OCI-LY3 (cell line): ENCODE data around the gene NWD2.
"Not testable (repeated sequence)": the region's sequence is repeated elsewhere in the genome, so short reads cannot be mapped to it uniquely, and the experiment has no call there.

Experiments
- H2AFZ ChIP-seq: fragments of 200-600, 300-600 bp; shearing (Covaris generic); 2 replicates; pipeline ENCODE4 v1.6.0; 2014; ENCODE audit warnings: antibody characterized with exemption, low read depth, low read length
- H3K27ac ChIP-seq: fragments of 200-600, 300-600 bp; sonication (generic); 2 replicates; pipeline ENCODE4 v1.5.1; 2014; ENCODE audit warnings: mild to moderate bottlenecking, low read length, moderate library complexity, mixed read lengths
- H3K27me3 ChIP-seq: fragments of 200-600, 300-600 bp; sonication (generic); 2 replicates; pipeline ENCODE4 v1.6.1; 2014; ENCODE audit warnings: low read depth, low read length, mixed read lengths
- H3K36me3 ChIP-seq: fragments of 200-600, 300-600 bp; sonication (generic); replicated peaks from 2 replicates; pipeline ENCODE3; 2014; ENCODE audit warnings: low read depth, low read length, mixed read lengths
- H3K4me1 ChIP-seq: fragments of 300-600, 200-600 bp; sonication (generic); 2 replicates; pipeline ENCODE4 v1.6.1; 2014; ENCODE audit warnings: low read length, mixed read lengths
- H3K4me2 ChIP-seq: fragments of 200-600, 300-600 bp; sonication (generic); 2 replicates; pipeline ENCODE4 v1.6.1; 2014; ENCODE audit warnings: low read length, mixed read lengths
- H3K4me3 ChIP-seq: fragments of 300-600, 200-600 bp; sonication (generic); 2 replicates; pipeline ENCODE4 v1.5.1; 2014; ENCODE audit warnings: antibody characterized with exemption, mild to moderate bottlenecking, low read length, moderate library complexity
- H3K79me2 ChIP-seq: fragments of 300-600, 200-600 bp; shearing (Covaris generic); 2 replicates; pipeline ENCODE4 v1.6.1; 2014; ENCODE audit warnings: mild to moderate bottlenecking, low read length, mixed read lengths
- H3K9ac ChIP-seq: fragments of 300-600, 200-600 bp; shearing (Covaris generic); 2 replicates; pipeline ENCODE4 v1.6.0; 2014; ENCODE audit warnings: mild to moderate bottlenecking, low read length, moderate library complexity
- H3K9me3 ChIP-seq: fragments of 200-600, 300-600 bp; shearing (Covaris generic); 2 replicates; pipeline ENCODE4 v1.6.1; 2014; ENCODE audit warnings: low read length, mixed read lengths; ENCODE audit not compliant: insufficient read depth
- H4K20me1 ChIP-seq: fragments of 200-600, 300-600 bp; sonication (generic); 2 replicates; pipeline ENCODE4 v1.6.1; 2016; ENCODE audit warnings: low read length, mixed read lengths; ENCODE audit not compliant: insufficient read depth
- EZH2phosphoT487 ChIP-seq: fragments of 200-600 bp; shearing (Covaris generic); IDR thresholded peaks from 2 replicates; pipeline ENCODE4 v1.6.1; 2018; ENCODE audit warnings: antibody characterized with exemption, mixed run types, low read depth
- TF ChIP-seq, protein P1 (sequence below): fragments of 200-600, 300-600 bp; sonication (generic); IDR thresholded peaks from 2 replicates; pipeline ENCODE4 v1.5.1; 2014; ENCODE audit warnings: antibody characterized with exemption, low read length, low read depth

NWD2 gene, protein sequence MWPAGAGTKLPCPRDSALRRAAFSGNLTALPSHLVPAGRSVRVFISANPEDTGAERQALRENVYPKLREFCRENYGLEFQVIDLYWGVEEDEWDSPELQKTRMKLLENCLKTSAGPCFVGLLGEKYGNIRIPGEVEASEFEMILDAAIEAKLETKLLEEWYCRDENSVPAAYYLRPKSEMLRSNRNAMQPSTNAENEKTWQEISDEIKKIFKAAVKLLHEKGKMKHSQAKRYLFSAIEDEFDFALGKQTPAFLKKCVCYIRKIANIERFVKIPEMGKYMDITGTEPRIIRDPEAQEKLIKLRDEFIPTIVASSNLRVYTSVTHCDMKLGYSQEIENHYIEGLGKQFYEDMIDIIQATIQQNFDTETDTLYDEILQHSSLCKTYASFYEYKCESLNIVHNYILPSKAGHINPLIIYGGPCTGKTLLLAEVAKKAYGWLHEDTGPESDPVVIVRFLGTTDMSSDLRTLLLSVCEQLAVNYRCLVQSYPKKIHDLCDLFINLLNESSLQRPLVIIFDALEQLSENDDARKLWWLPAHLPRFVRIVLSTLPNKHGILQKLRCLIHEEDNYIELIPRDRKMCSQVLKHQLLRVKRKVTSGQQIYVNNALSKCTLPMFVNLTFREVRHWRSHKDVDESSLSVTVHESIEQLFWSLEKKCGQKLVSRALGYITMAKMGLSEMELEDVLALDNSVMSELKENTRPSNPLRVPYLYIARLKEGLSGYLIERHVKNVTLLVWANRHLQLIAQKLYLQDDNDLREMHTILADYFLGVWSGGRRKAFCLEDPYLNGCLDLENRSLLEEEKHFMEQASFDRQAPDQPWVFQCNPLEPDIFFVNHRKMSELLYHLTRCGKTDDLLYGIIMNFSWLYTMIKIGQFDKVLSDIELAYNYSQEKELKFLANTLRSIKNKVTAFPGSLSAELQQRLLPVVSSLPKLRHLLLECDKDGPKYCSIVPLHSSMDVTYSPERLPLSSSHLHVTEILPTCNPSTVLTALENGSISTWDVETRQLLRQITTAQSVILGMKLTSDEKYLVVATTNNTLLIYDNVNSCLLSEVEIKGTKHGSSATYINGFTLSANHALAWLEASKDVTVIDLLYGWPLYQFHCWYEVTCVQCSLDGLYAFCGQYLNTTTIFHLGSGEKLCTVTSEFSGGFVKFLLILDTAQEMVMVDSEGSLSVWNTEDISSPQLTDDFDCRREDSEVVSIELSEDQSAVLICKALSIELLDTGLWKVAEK (N-terminal part only)

DNA sequence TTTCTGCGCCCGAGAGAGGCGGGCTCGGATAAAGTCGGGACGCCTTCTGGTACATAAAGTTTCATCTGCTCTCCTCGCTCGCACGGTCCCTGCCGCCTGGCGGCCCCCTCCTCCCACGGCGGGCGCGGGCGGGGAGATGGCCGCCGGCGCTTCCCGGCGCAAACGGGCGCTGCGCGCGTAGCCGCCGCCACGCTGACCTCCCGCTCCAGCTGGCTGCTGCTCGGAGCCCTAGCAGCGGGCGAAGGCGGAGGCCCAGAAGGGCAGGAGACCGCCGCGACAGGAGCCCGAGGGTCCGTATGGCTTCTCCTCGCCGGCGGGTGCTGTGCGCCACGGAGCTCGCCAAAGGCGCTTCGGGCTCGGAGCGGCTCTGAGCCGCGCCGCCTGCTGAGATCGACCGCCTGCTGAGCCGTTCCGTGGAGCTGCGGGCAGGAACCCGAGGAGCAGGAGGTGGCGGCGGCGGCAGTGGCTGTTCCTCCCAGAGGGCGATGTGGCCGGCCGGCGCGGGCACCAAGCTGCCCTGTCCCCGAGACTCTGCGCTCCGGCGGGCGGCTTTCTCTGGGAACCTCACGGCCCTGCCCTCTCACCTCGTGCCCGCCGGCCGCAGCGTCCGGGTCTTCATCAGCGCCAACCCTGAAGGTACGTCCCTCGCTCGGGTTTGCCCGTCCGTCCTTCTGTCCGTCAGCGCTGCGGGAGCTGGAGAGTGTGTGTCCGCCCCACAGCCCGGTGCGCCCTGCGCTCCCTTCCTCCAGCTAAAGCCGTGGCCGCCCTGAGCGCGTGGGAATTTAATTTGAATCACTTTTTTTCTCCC lies at the start of gene NWD2:
Gene NWD2, plus strand, starts transcription at position 161 of the 808 bp plus-strand sequence. Its CDS starts 325 bp downstream, at position 486.
- no peak for TF ChIP-seq EZH2phosphoT487
- TF ChIP-seq, protein P1, sequence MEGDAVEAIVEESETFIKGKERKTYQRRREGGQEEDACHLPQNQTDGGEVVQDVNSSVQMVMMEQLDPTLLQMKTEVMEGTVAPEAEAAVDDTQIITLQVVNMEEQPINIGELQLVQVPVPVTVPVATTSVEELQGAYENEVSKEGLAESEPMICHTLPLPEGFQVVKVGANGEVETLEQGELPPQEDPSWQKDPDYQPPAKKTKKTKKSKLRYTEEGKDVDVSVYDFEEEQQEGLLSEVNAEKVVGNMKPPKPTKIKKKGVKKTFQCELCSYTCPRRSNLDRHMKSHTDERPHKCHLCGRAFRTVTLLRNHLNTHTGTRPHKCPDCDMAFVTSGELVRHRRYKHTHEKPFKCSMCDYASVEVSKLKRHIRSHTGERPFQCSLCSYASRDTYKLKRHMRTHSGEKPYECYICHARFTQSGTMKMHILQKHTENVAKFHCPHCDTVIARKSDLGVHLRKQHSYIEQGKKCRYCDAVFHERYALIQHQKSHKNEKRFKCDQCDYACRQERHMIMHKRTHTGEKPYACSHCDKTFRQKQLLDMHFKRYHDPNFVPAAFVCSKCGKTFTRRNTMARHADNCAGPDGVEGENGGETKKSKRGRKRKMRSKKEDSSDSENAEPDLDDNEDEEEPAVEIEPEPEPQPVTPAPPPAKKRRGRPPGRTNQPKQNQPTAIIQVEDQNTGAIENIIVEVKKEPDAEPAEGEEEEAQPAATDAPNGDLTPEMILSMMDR, result no peak
- Histone ChIP-seq H3K27ac (no peak within 1 kb of the TSS), H3K9ac (no peak within 1 kb of the TSS)

DNA sequence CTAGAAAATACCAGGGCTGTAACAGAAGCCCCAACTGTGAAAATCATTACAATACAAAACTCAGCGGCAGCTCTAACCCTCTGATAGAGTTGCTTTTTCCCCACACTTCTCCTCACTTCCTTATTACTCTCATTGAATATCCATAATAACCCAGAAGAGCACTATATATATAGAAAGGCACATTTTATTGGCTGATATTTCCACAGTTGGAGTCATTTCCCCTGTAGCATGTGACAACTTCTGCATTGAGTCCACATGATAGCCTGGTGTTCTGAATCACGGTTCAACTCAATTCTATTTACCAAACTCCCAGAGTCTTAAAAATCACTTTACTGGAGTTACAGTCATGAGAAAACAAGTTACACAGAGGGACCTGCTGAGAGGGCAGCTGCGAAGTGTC lies 46.6 kb upstream of the NWD2 start:
- H3K27me3 ChIP-seq, result no peaks in the 10 kb centered on the region
- no peaks in the 10 kb centered on the region for H3K4me1 ChIP-seq
- no peak overlapping the region for H3K27ac ChIP-seq
- no peak overlapping the region for H3K9ac ChIP-seq
- H3K4me2 ChIP-seq, result no peak overlapping the region
- H3K36me3 ChIP-seq, result no peaks in the 10 kb centered on the region
- no peaks in the 10 kb centered on the region for H3K79me2 ChIP-seq
- H3K4me3 ChIP-seq, result no peak overlapping the region
- TF ChIP-seq, protein P1, result no peak
- no peak for TF ChIP-seq EZH2phosphoT487
- no peaks in the 10 kb centered on the region for H3K9me3 ChIP-seq
- no peaks in the 10 kb centered on the region for H4K20me1 ChIP-seq
- H2AFZ ChIP-seq, result no peak overlapping the region

More for the DNA sequence above, at the start of gene NWD2:
- Histone ChIP-seq H3K79me2 (no peaks in the 10 kb centered on the region), H3K9me3 (no peaks in the 10 kb centered on the region), H3K4me3 (no peak within 1 kb of the TSS), H4K20me1 (peaks cover 4% of the 10 kb centered on the region; the same call in 1 of the 2 replicates), H3K36me3 (no peaks in the 10 kb centered on the region), H2AFZ (no peak within 1 kb of the TSS), H3K4me2 (no peak within 1 kb of the TSS), H3K4me1 (peaks cover 31% of the 10 kb centered on the region), H3K27me3 (no peaks in the 10 kb centered on the region)

DNA sequence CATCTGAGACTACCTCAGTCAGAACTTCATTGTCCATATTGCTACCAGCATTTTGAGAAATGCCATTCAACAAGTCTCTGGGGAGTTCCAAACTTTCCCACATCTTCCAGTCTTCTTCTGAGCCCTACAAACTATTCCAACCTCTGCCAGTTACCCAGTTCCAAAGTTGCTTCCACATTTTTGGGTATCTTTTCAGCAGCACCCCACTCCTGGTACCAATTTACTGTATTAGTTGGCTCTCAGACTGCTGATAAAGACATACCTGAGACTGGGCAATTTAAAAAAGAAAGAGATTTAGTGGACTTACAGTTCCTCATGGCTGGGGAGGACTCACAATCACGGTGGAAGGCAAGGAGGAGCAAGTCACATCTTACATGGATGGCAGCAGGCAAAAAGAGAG lies 39.8 kb upstream of the NWD2 start:
- H3K27ac ChIP-seq, H3K79me2 ChIP-seq, H3K9ac ChIP-seq, H4K20me1 ChIP-seq, H3K4me3 ChIP-seq, H3K36me3 ChIP-seq, H3K27me3 ChIP-seq, H3K4me2 ChIP-seq, H3K9me3 ChIP-seq, H3K4me1 ChIP-seq, H2AFZ ChIP-seq: not testable (repeated sequence)

DNA sequence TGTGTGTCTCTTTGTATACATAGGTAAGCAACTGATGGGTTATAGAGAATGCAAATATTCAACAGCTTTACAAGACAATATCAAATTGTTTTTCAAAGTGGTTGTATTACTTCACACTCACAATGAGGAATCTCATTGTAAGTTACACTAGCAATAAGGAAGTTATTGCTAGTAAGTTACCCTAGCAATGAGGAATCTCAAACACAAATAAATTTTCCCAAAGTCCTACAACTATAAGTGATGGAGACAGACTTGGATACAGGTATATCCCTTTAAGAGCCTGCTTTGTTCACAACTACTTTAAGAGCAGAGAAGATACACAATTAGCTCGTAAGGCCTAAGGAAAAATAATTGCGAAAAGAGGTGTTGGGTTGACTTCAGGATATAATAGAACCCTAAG lies 28.3 kb upstream of the NWD2 start:
- no peaks in the 10 kb centered on the region for H4K20me1 ChIP-seq
- H3K36me3 ChIP-seq, result no peaks in the 10 kb centered on the region
- H3K27me3 ChIP-seq, result no peaks in the 10 kb centered on the region
- H3K4me1 ChIP-seq, result no peaks in the 10 kb centered on the region
- no peaks in the 10 kb centered on the region for H3K79me2 ChIP-seq
- TF ChIP-seq EZH2phosphoT487, result no peak
- TF ChIP-seq, protein P1, result no peak
- H3K4me3 ChIP-seq, result no peak overlapping the region
- H3K27ac ChIP-seq, result no peak overlapping the region
- no peak overlapping the region for H3K4me2 ChIP-seq
- no peak overlapping the region for H2AFZ ChIP-seq
- H3K9ac ChIP-seq, result no peak overlapping the region
- no peaks in the 10 kb centered on the region for H3K9me3 ChIP-seq
